GM12801 (cell line): ENCODE results near the gene NAA40.

Source experiments
- CTCF ChIP-seq: IDR thresholded peaks from one replicate; pipeline ENCODE4 v1.5.1; 2011; ENCODE audit warnings: control low read depth; ENCODE audit not compliant: insufficient read length; ENCODE audit errors: extremely low read depth

The NAA40 gene

GRCh38 chr11:63991558-63991957 lies 52.8 kb downstream of the NAA40 start:
- no peak for TF ChIP-seq CTCF

- TF ChIP-seq CTCF: no peak
These were observed 54.3 kb downstream of the NAA40 start for GRCh38 chr11:63993100-63993499.

GRCh38 chr11:63993993-63994392 lies 55.2 kb downstream of the NAA40 start:
- no peak for TF ChIP-seq CTCF

- no peak for TF ChIP-seq CTCF
These were observed 57.7 kb downstream of the NAA40 start for GRCh38 chr11:63996512-63996911.

- TF ChIP-seq CTCF: no peak
These were observed 58.4 kb downstream of the NAA40 start for GRCh38 chr11:63997104-63997700.

GRCh38 chr11:63997801-63998337 lies 59.1 kb downstream of the NAA40 start:
- no peak for TF ChIP-seq CTCF

GRCh38 chr11:63998558-63999348 lies 60.0 kb downstream of the NAA40 start:
- TF ChIP-seq CTCF: no peak
